Putamen (tissue), 1 donor: ENCODE measurements around the gene DNAJC3.
"Not testable (repeated sequence)": the region's sequence is repeated elsewhere in the genome, so short reads cannot be mapped to it uniquely, and the experiment has no call there.

ENCODE experiments used
- DNase-seq: peaks from one replicate; pipeline ENCODE4 v3.0.0-alpha.2; 2016; ENCODE audit warnings: low spot score

DNAJC3 gene

GRCh38 chr13:95676762-95677563 lies at the start of gene DNAJC3:
Gene DNAJC3, plus strand, starts transcription at chr13:95677139. Its CDS starts 117 bp downstream, at chr13:95677256.
- peak; percentile 97 for DNase-seq

GRCh38 chr13:95627590-95627989 lies 49.3 kb upstream of the DNAJC3 start:
- DNase-seq, result no peak

DNA sequence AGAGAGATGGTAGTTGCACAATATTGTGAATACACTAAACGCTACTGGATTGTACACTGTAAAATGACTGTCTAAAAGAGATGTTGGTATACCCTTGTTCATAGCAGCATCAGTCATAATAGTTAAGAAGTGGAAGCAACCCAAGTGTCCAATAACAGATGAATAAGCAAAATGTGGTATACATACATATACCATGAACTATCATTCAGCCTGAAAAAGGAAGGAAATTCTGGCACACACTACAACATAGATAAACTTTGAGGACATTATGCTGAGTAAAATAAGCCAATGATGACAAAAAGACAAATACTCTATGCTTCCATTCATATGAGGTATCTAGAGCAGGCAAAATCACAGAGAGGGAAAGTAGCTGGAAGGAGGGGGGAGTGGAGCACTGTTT lies 48.5 kb upstream of the DNAJC3 start:
- DNase-seq, result no peak

- DNase-seq, result no peak
Measured at GRCh38 chr13:95629071-95629470, 47.9 kb upstream of the DNAJC3 start.

DNA sequence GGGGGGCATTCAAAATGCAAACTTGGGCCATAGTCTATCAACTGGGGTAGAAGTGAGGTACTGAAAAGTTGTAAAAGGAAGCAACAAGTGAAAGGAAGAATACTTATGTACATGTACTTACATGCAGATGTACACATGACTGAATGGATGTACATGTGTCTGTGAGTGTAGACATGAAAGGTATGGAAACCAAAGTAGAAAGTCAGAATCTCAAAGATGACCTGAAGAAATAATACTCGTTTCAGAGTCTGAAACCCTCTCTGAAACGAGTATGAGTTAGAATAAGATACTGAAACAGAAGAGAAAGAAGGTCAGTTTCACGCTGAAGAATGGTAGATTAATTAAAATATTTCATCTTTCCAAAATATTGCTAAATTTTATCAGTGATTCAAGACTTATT lies 46.3 kb upstream of the DNAJC3 start:
- no peak for DNase-seq

GRCh38 chr13:95636853-95637252 lies 40.1 kb upstream of the DNAJC3 start:
- DNase-seq, result no peak

DNA sequence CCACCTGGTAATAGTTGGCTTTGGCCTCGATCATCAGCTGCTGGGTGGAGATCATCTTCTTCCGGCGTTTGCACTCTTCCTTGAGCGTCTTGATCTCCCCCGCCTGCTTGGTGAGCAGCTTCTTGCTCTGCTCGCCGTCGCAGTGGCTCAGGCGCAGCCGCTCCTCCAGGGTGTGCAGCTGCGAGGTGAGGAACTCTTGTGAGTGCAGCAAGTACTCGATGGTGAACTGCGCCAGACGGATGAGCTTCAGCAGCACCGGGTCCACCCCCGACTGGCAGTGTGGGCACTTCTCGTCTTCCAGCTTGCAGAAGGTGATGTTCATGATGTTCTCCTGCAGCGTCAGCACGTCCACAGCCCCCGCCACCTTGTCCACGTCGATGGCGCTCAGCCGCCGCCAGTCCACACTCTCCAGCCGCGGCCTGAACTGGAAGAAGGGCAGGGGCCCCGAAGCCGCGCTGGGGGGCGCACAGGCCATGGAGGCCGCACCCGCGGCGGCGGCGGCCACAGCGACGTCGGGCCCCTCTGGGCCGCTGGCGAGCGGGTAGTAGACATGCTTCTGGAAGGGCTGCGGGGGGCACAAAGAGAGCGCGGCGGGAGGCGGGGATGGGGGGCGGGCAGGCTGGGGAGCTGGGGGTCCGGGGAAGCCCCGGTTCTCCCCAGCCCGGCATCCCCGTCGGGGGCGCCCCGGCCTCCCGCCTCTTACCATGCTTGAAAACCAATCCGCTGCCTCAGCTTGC lies 35.5 kb upstream of the DNAJC3 start:
- peak; percentile 11 for DNase-seq

GRCh38 chr13:95642028-95642621 lies 34.8 kb upstream of the DNAJC3 start:
- peak; percentile 13 for DNase-seq

DNA sequence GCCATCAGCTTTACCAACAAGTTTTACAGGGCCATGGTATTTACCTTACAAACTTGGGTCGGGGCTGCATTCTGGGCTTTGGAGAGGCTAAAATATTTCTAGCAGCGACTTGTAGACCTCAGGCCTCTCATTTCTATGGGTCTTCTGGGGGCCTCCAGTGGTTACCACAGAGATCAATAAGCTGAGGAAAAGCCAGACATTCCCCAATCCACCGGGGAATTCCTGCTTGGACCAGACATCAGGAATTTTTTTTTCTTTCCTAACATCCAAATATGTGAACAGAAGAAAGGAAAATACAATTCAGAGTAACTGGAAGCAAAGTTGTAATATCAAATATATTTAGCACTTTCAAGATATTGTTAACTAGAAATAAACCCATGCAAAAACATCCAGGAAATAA lies 33.9 kb upstream of the DNAJC3 start:
- no peak for DNase-seq

- peak; percentile 21 for DNase-seq
Measured at GRCh38 chr13:95643571-95643935, 33.4 kb upstream of the DNAJC3 start.

GRCh38 chr13:95643936-95644598 lies 32.9 kb upstream of the DNAJC3 start:
- peak; percentile 7 for DNase-seq

- DNase-seq, result peak; percentile 80
Measured at GRCh38 chr13:95644601-95645052, 32.3 kb upstream of the DNAJC3 start, which contains the start of gene DZIP1. Gene DZIP1, minus strand, starts transcription at chr13:95644706. Its CDS starts 2,677 bp downstream, at chr13:95642029.

- DNase-seq, result no peak
Measured at GRCh38 chr13:95647321-95647720, 29.6 kb upstream of the DNAJC3 start.

DNA sequence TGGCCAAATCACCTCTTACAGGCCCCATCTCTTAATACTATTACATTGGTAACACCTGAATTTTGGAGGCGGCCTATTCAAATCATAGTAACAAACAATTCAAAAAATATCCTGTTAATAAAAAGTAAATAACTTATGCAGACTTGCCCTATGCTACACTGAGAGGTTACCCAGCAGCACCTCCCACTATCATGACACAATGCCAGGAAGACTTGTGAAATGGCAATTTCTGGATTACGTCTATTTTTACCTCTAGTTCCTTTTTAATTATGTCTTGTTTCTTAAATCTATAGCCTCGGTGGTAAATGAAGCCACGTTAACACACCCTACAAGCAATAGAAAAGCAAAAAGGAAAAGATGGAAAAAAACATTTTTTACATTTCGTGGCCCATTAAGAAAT lies 26.2 kb upstream of the DNAJC3 start:
- no peak for DNase-seq

- DNase-seq, result no peak
Measured at GRCh38 chr13:95652244-95652764, 24.6 kb upstream of the DNAJC3 start.

- no peak for DNase-seq
Measured at GRCh38 chr13:95652821-95653220, 24.1 kb upstream of the DNAJC3 start.

DNA sequence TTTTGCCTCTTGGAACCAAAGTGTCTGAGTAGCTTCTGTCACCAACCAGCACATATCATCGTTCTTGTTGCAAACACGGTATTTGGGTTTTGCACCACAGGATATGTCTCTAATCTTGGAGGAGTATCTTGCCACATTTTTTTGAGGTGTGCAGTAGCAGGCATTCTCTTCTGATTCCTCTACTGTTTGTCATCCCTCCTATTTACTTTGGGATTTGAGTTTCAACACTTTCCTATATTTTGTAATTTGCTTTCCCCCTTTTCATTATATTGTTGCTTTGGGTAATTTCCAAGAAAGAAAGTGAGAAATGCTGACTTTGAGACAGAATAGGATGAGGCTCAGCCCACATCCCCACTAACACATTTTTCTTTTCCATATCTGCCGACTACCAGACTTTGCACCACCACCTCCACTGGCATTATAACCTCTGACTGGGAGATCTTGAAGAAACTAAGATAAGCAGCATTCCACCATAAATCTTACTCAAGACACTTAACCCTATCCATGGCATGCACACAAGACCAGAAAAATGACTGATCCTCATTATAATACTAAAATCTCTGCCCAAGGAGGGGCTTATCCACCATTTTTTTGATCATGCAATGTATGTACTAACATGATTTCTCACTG lies 20.4 kb upstream of the DNAJC3 start:
- DNase-seq, result no peak

DNA sequence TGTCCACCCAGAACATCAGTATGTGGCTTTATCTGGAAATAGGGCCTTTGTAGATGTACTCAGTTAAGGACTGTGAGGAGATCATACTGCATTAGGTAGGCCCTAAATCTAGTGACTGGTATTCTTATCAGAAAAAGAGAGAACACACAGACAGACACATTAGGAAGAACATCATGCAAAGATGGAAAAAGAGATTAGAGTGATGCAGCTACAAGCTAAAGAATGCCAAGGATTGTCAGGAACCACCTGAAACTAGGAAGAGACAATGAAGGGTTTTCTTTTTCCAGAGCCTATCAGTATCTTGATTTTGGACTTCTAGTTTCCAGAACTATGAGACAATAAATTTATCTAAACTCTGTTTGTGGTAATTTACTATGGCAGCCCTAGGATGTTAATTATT lies 17.4 kb upstream of the DNAJC3 start:
- DNase-seq, result no peak

DNA sequence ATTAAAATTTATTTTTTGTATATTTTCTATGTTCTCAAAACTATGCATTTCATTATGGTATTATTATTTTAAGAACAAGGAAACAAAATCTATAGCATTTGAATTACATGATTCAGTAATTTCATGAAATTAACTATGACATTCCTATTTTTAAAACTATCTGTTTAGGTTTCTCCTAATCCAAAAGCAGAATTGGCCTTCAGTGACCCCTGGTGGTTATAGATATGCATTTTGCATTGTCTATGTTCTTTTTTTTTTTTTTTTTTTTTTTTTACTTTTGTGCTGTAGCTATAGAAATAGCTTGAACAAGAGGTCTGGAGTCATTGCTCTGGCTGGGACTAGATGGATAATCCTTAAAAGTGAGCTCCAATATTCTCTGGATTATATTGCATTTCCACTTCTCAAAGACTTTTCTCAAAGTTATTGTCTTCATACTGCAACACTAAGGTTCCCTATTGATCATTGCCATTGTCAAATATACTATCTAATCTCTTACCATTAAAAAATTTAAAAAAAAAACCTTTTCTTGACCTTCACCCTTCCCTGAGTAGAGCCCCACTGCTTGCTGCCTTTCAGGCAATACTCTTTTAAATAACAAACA lies 15.9 kb upstream of the DNAJC3 start:
- DNase-seq, result no peak

DNA sequence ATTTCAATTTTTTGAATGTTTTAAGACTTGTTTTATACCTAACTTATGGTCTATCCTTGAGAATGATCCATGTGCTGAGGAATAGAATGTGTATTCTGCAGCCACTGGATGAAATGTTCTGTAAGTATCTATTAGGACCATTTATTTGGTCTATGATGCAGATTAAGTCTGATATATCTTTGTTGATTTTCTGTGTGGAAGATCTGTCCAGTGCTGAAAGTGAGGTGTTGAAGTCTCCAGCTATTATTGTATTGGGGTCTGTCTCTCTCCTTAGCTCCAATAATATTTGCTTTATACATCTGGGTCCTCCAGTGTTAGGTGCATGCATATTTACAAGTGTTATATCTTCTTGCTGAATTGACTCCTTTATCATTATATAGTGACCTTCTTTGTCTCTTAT lies 9.7 kb upstream of the DNAJC3 start:
- not testable (repeated sequence) for DNase-seq

DNA sequence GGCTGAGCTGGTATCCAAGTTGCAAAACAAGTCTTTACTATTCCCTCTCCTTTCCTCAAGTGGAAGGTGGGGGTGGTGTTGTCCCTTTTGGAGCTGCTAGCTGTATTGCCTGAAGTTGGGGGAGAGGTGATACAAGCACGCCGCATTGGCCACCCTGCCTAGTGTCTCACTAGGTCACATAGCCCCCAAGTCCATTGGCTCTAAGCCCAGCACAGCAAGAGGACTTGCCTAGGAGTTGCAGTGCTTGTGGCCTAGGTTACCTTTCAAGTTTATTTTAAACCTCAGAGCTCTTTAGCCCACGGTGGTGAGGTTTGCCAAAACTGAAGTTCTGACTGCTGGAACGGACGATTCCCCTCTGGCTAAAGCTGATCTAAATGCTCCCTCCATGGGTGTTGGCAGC lies 5.3 kb upstream of the DNAJC3 start:
- DNase-seq, result no peak
